ENCODE data around the gene SLC25A34. TPM values are rescaled to one million over a fixed set of nuclear protein-coding genes. Genes with fewer than 3 reads are reported as not detected.
A peak's percentile ranks its signal among the peaks of the same experiment; 100 is the strongest.

Gene SLC25A34
- polyA plus RNA-seq, 4 donors: 3.2 to 51.2 (median 24.8) TPM

DNA sequence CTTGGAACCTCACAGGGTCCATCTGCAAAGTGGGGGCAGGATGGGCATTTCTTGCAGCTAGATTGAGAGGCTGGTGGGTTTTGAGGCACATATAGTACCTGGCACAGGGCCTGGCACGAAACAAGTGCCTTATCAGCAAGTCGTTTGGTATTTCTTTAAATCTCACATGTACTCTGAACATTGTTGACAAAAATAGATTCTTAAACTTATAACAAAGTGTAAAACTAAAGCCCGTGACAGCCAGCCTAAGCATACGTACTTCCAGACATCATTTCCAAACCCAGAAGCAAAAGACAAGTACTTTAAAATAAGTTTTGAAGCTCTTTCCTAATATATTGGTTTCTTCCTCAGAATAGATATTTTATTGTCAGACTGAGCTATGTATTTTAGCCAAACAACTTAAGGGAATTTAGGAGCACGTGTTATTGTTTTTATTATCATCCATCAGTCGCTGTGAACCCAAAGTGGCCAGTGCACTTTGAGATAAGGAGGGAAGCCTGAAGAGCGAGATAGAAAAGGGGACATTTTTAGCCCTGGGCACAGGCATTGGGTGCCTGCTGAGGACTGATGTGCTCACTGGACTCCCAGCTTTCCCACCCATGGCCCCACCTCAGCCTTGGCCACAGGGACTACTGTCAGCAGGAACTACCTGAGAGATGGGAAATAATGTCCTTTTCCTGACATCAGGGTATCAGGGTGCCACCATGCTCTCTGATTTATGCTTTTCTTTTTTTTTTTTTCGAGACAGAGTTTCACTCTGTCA is 25.5 kb downstream of the SLC25A34 start:
- H3K27ac ChIP-seq (ENCODE audit: low read depth in 1 of 3, low read length in 2 of 3): peak overlapping the region in 2 of 3 donors; percentile 83 to 84
- no peak for DNase-seq
- no peaks in the 10 kb centered on the region for H3K27me3 ChIP-seq (ENCODE audit: control insufficient read depth in 3 of 3, insufficient read depth in 3 of 3, low read length in 3 of 3)
- peaks cover 0 to 51% (median 6%) of the 10 kb centered on the region in 3 donors for H3K36me3 ChIP-seq (ENCODE audit: control insufficient read depth in 3 of 3, insufficient read depth in 2 of 3, low read depth in 1 of 3, low read length in 3 of 3)
- no peaks in the 10 kb centered on the region for H3K9me3 ChIP-seq (ENCODE audit: control insufficient read depth in 2 of 2, insufficient read depth in 1 of 2, low read depth in 1 of 2, low read length in 1 of 2)
- no peak for FAIRE-seq
- H3K4me3 ChIP-seq (ENCODE audit: low read depth in 1 of 3, low read length in 3 of 3): peak overlapping the region in 1 of 3 donors; percentile 95
- 47 to 53% (median 52%) methylated on average over 8 of the region's 8 CpGs for WGBS, 3 donors
- H3K4me1 ChIP-seq (ENCODE audit: control insufficient read depth in 3 of 3, insufficient read depth in 2 of 3, low read depth in 1 of 3, low read length in 2 of 3): peaks cover 4 to 49% (median 5%) of the 10 kb centered on the region in 3 donors

DNA sequence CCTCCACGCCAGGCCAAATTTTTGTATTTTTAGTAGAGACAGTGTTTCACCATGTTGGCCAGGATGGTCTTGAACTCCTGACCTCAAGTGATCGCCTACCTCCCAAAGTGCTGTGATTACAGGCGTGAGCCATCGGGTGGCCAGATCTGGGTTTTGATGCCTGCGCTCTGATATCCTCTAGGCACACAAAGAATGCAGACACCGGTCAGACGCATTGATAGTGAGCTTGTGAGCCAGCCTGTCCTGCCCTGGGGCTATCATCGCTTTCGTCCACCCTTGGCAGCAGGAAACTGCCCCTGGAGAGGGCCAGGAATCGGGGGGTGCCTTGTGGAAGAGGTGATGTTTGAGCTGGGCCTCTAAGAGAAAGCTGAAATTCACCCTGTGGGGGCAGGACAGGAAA is 26.5 kb downstream of the SLC25A34 start:
- Histone ChIP-seq H3K36me3 (ENCODE audit: control insufficient read depth in 3 of 3, insufficient read depth in 2 of 3, low read depth in 1 of 3, low read length in 3 of 3) (peaks cover 4 to 61% (median 6%) of the 10 kb centered on the region in 3 donors), H3K9me3 (ENCODE audit: control insufficient read depth in 2 of 2, insufficient read depth in 1 of 2, low read depth in 1 of 2, low read length in 1 of 2) (no peaks in the 10 kb centered on the region), H3K4me3 (ENCODE audit: low read depth in 1 of 3, low read length in 3 of 3) (no peak overlapping the region), H3K4me1 (ENCODE audit: control insufficient read depth in 3 of 3, insufficient read depth in 2 of 3, low read depth in 1 of 3, low read length in 2 of 3) (peaks cover 4 to 39% (median 5%) of the 10 kb centered on the region in 3 donors), H3K27me3 (ENCODE audit: control insufficient read depth in 3 of 3, insufficient read depth in 3 of 3, low read length in 3 of 3) (no peaks in the 10 kb centered on the region), H3K27ac (ENCODE audit: low read depth in 1 of 3, low read length in 2 of 3) (peak overlapping the region in 1 of 3 donors; percentile 9)
- WGBS, 3 donors: 74 to 80% (median 76%) methylated on average over 10 of the region's 10 CpGs
- DNase-seq (no peak), FAIRE-seq (no peak)

DNA sequence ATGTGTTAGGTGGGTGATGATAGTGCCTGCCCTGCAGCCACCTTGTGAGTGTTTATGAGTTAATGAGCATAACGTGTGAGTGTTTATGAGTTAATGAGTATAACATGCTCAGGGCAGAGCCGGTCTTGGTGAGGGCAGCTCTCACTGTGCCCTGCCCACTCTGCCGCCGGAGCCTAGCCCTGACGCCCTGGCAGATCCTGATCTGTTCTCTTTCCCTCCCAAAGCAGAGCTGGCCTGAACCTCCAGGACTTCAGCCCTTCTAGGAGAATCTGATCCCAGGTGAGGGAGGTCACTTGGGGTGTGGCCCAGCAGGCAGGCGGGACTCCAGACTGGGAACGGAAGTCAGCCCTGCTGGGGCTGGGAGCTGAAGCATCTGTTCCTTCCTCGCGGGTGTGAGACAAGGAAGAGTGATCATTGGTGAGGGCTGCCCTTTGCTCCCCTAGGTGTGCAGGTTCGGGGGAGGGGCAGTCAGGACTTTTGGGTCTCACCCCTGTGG is 28.3 kb downstream of the SLC25A34 start:
- DNase-seq: peak; percentile 87 to 99
- H3K4me1 ChIP-seq (ENCODE audit: control insufficient read depth in 3 of 3, insufficient read depth in 2 of 3, low read depth in 1 of 3, low read length in 2 of 3): peaks cover 4 to 32% (median 5%) of the 10 kb centered on the region in 3 donors
- WGBS, 3 donors: 13 to 43% (median 30%) methylated on average over 10 of the region's 10 CpGs
- H3K4me3 ChIP-seq (ENCODE audit: low read depth in 1 of 3, low read length in 3 of 3): no peak overlapping the region
- H3K27me3 ChIP-seq (ENCODE audit: control insufficient read depth in 3 of 3, insufficient read depth in 3 of 3, low read length in 3 of 3): no peaks in the 10 kb centered on the region
- no peaks in the 10 kb centered on the region for H3K9me3 ChIP-seq (ENCODE audit: control insufficient read depth in 2 of 2, insufficient read depth in 1 of 2, low read depth in 1 of 2, low read length in 1 of 2)
- H3K36me3 ChIP-seq (ENCODE audit: control insufficient read depth in 3 of 3, insufficient read depth in 2 of 3, low read depth in 1 of 3, low read length in 3 of 3): peaks cover 5 to 77% (median 17%) of the 10 kb centered on the region in 3 donors
- no peak for FAIRE-seq
- H3K27ac ChIP-seq (ENCODE audit: low read depth in 1 of 3, low read length in 2 of 3): peak overlapping the region; percentile 79 to 89 (median 80)

DNA sequence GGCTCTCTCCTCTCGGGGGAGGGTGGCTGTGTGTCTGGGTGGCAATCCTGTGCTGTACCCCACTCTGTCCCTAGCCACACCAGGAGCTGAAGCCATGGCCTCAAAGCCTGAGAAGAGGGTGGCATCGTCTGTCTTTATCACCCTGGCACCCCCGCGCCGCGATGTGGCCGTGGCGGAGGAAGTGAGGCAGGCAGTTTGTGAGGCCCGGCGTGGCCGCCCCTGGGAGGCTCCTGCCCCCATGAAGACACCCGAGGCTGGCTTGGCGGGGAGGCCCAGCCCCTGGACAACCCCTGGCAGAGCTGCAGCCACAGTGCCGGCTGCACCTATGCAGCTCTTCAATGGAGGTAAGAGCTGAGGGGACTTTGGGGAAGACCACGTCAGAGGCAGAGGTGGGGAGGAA is 28.8 kb downstream of the SLC25A34 start:
- Histone ChIP-seq H3K4me3 (ENCODE audit: low read depth in 1 of 3, low read length in 3 of 3) (no peak overlapping the region), H3K27me3 (ENCODE audit: control insufficient read depth in 3 of 3, insufficient read depth in 3 of 3, low read length in 3 of 3) (no peaks in the 10 kb centered on the region), H3K36me3 (ENCODE audit: control insufficient read depth in 3 of 3, insufficient read depth in 2 of 3, low read depth in 1 of 3, low read length in 3 of 3) (peaks cover 5 to 82% (median 17%) of the 10 kb centered on the region in 3 donors), H3K27ac (ENCODE audit: low read depth in 1 of 3, low read length in 2 of 3) (peak overlapping the region; percentile 61 to 89 (median 80)), H3K9me3 (ENCODE audit: control insufficient read depth in 2 of 2, insufficient read depth in 1 of 2, low read depth in 1 of 2, low read length in 1 of 2) (no peaks in the 10 kb centered on the region), H3K4me1 (ENCODE audit: control insufficient read depth in 3 of 3, insufficient read depth in 2 of 3, low read depth in 1 of 3, low read length in 2 of 3) (peaks cover 4 to 32% (median 5%) of the 10 kb centered on the region in 3 donors)
- 65 to 76% (median 69%) methylated on average over 14 to 15 of the region's 15 CpGs for WGBS, 3 donors
- DNase-seq (no peak), FAIRE-seq (no peak)

DNA sequence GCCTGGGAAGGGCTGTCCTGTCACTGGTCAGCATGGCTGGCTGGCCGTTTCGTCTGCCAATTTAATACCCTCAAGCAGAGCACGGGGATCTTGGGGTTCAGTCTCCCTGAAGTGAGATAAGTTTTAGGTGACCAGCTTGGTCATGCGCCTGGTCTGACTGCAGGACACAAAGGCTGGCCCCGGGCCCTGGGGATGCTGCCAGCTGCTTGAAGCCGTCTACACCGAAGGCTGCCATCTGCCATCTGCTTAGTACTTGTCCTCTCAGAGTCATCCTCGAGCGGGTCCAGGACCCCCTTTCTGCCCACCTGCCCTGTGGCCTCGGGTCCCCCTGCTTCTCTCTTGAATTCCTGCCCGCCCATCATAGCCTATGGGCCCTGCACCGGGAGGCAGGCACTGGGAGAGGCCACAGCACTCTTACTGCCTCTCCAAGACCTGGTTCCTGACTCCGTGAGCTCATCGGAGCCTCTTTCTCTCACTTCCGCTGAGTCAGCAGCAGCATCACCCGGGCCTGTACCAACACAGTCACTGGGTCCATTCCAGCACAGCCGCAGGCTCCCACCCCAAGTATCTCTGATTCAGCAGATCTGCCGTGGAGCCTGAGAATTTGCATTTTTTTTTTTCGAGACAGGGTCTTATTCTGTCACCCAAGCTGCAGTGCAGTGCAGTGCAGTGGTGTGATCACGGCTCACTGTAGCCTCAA is 29.6 kb downstream of the SLC25A34 start:
- WGBS, 3 donors: 78 to 88% (median 80%) methylated on average over 20 of the region's 20 CpGs
- no peak overlapping the region for H3K4me3 ChIP-seq (ENCODE audit: low read depth in 1 of 3, low read length in 3 of 3)
- H3K27ac ChIP-seq (ENCODE audit: low read depth in 1 of 3, low read length in 2 of 3): no peak overlapping the region
- peaks cover 4 to 25% (median 5%) of the 10 kb centered on the region in 3 donors for H3K4me1 ChIP-seq (ENCODE audit: control insufficient read depth in 3 of 3, insufficient read depth in 2 of 3, low read depth in 1 of 3, low read length in 2 of 3)
- DNase-seq (no peak), FAIRE-seq (no peak)
- no peaks in the 10 kb centered on the region for H3K27me3 ChIP-seq (ENCODE audit: control insufficient read depth in 3 of 3, insufficient read depth in 3 of 3, low read length in 3 of 3)
- H3K9me3 ChIP-seq (ENCODE audit: control insufficient read depth in 2 of 2, insufficient read depth in 1 of 2, low read depth in 1 of 2, low read length in 1 of 2): no peaks in the 10 kb centered on the region
- H3K36me3 ChIP-seq (ENCODE audit: control insufficient read depth in 3 of 3, insufficient read depth in 2 of 3, low read depth in 1 of 3, low read length in 3 of 3): peaks cover 7 to 86% (median 21%) of the 10 kb centered on the region in 3 donors

DNA sequence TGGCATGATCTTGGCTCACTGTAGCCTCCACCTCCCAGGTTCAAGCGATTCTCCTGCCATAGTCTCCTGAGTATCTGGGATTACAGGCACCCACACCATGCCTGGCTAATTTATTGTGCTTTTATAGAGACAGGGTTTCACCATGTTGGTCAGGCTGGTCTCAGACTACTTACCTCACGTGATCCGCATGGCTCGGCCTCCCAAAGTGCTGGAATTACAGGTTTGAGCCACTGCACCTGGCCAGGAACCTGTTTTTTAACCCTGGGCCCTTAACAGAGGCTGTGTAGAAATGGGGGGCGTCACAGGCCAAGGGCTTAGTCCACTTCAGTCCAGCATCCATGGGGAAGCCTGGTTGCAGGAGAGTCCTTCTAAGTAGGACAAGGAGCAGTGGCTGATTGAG is 31.9 kb downstream of the SLC25A34 start:
- no peaks in the 10 kb centered on the region for H3K9me3 ChIP-seq (ENCODE audit: control insufficient read depth in 2 of 2, insufficient read depth in 1 of 2, low read depth in 1 of 2, low read length in 1 of 2)
- H3K4me3 ChIP-seq (ENCODE audit: low read depth in 1 of 3, low read length in 3 of 3): no peak overlapping the region
- H3K27ac ChIP-seq (ENCODE audit: low read depth in 1 of 3, low read length in 2 of 3): no peak overlapping the region
- 87 to 95% (median 88%) methylated on average over 5 of the region's 5 CpGs for WGBS, 3 donors
- FAIRE-seq (no peak), DNase-seq (no peak)
- peaks cover 4 to 13% (median 5%) of the 10 kb centered on the region in 3 donors for H3K4me1 ChIP-seq (ENCODE audit: control insufficient read depth in 3 of 3, insufficient read depth in 2 of 3, low read depth in 1 of 3, low read length in 2 of 3)
- H3K36me3 ChIP-seq (ENCODE audit: control insufficient read depth in 3 of 3, insufficient read depth in 2 of 3, low read depth in 1 of 3, low read length in 3 of 3): peaks cover 14 to 91% (median 28%) of the 10 kb centered on the region in 3 donors
- no peaks in the 10 kb centered on the region for H3K27me3 ChIP-seq (ENCODE audit: control insufficient read depth in 3 of 3, insufficient read depth in 3 of 3, low read length in 3 of 3)

DNA sequence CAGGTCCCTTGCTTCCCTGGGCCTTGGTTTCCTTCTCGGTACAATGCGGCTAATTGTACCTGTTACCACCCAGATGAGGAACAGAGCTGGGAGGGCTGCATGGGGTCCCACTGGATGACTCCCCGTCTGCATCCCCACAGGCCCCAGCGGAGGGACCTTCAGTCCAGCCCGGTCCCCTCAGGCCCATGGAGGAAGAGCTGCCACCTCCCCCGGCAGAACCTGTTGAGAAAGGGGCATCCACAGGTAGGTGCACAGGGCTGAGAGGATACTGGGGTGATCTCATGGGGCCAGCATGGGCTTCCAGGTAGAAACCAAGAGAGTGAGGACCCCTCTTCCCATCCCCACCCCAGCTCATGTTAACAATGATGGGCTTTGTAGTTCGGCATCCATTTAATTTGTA is 32.3 kb downstream of the SLC25A34 start:
- WGBS, 3 donors: 93 to 96% (median 96%) methylated on average over 7 of the region's 7 CpGs
- H3K27me3 ChIP-seq (ENCODE audit: control insufficient read depth in 3 of 3, insufficient read depth in 3 of 3, low read length in 3 of 3): no peaks in the 10 kb centered on the region

DNA sequence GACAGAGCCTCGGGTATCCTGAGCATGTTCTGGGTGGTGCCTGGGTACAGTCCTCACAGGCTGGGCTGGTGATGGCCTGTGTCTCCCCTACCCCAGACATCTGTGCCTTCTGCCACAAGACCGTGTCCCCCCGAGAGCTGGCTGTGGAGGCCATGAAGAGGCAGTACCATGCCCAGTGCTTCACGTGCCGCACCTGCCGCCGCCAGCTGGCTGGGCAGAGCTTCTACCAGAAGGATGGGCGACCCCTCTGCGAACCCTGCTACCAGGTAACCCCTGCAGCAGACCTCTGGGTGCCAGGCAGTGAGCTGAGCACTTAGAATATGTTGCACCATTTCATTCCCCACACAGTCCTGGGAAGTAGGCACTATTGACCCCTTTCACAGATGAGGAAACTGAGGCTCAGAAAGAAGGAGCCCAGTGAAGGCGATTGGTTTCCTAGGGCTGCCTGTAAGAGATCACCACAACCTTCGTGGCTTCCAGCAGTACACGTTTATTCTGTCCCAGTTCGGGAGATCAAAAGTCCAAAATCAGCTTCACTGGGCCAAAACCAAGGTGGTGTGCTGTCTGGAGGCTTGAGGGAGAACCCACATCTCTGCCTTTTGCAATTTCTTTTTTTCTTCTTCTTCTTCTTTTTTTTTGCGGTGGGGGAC is 34.4 kb downstream of the SLC25A34 start:
- Histone ChIP-seq H3K27ac (ENCODE audit: low read depth in 1 of 3, low read length in 2 of 3) (no peak overlapping the region), H3K9me3 (ENCODE audit: control insufficient read depth in 2 of 2, insufficient read depth in 1 of 2, low read depth in 1 of 2, low read length in 1 of 2) (no peaks in the 10 kb centered on the region), H3K4me3 (ENCODE audit: low read depth in 1 of 3, low read length in 3 of 3) (no peak overlapping the region), H3K27me3 (ENCODE audit: control insufficient read depth in 3 of 3, insufficient read depth in 3 of 3, low read length in 3 of 3) (no peaks in the 10 kb centered on the region), H3K4me1 (ENCODE audit: control insufficient read depth in 3 of 3, insufficient read depth in 2 of 3, low read depth in 1 of 3, low read length in 2 of 3) (peaks cover 0 to 2% (median under 1%) of the 10 kb centered on the region in 3 donors), H3K36me3 (ENCODE audit: control insufficient read depth in 3 of 3, insufficient read depth in 2 of 3, low read depth in 1 of 3, low read length in 3 of 3) (peaks cover 14 to 96% (median 35%) of the 10 kb centered on the region in 3 donors)
- WGBS, 3 donors: 84 to 87% (median 86%) methylated on average over 14 of the region's 14 CpGs
- DNase-seq (peak in 1 of 2 donors; percentile 1), FAIRE-seq (no peak)

More for the DNA sequence above, 32.3 kb downstream of the SLC25A34 start:
- Histone ChIP-seq H3K4me3 (ENCODE audit: low read depth in 1 of 3, low read length in 3 of 3) (no peak overlapping the region), H3K27ac (ENCODE audit: low read depth in 1 of 3, low read length in 2 of 3) (no peak overlapping the region), H3K9me3 (ENCODE audit: control insufficient read depth in 2 of 2, insufficient read depth in 1 of 2, low read depth in 1 of 2, low read length in 1 of 2) (no peaks in the 10 kb centered on the region), H3K4me1 (ENCODE audit: control insufficient read depth in 3 of 3, insufficient read depth in 2 of 3, low read depth in 1 of 3, low read length in 2 of 3) (peaks cover 4 to 13% (median 5%) of the 10 kb centered on the region in 3 donors), H3K36me3 (ENCODE audit: control insufficient read depth in 3 of 3, insufficient read depth in 2 of 3, low read depth in 1 of 3, low read length in 3 of 3) (peaks cover 14 to 96% (median 28%) of the 10 kb centered on the region in 3 donors)
- no peak for FAIRE-seq
- no peak for DNase-seq
